ENCODE measurements around the gene TUBB4A.

Gene TUBB4A

GRCh38 chr19:6453951-6454565 lies 48.1 kb downstream of the TUBB4A start:
- Mint-ChIP-seq H3K9me3 (ENCODE audit: low read depth) (no peaks in the 10 kb centered on the region), H3K36me3 (peaks cover 27% of the 10 kb centered on the region), H3K4me1 (ENCODE audit: low read depth) (peaks cover 6% of the 10 kb centered on the region), H3K27me3 (no peaks in the 10 kb centered on the region), H3K27ac (no peak overlapping the region), H3K4me3 (no peak overlapping the region)

GRCh38 chr19:6452899-6453298 lies 49.2 kb downstream of the TUBB4A start:
- no peaks in the 10 kb centered on the region for H3K9me3 Mint-ChIP-seq (ENCODE audit: low read depth)
- H3K4me1 Mint-ChIP-seq (ENCODE audit: low read depth): no peaks in the 10 kb centered on the region
- H3K36me3 Mint-ChIP-seq: peaks cover 27% of the 10 kb centered on the region
- no peak overlapping the region for H3K4me3 Mint-ChIP-seq
- no peak overlapping the region for H3K27ac Mint-ChIP-seq
- H3K27me3 Mint-ChIP-seq: no peaks in the 10 kb centered on the region

- Mint-ChIP-seq H3K27ac (no peak overlapping the region), H3K27me3 (no peaks in the 10 kb centered on the region), H3K4me1 (ENCODE audit: low read depth) (no peaks in the 10 kb centered on the region), H3K36me3 (peaks cover 27% of the 10 kb centered on the region), H3K9me3 (ENCODE audit: low read depth) (no peaks in the 10 kb centered on the region), H3K4me3 (no peak overlapping the region)
These were observed 49.9 kb downstream of the TUBB4A start for GRCh38 chr19:6452223-6452614.

- Mint-ChIP-seq H3K4me3 (no peak overlapping the region), H3K4me1 (ENCODE audit: low read depth) (no peaks in the 10 kb centered on the region), H3K27me3 (no peaks in the 10 kb centered on the region), H3K36me3 (peaks cover 28% of the 10 kb centered on the region), H3K9me3 (ENCODE audit: low read depth) (no peaks in the 10 kb centered on the region), H3K27ac (no peak overlapping the region)
These were observed 50.4 kb downstream of the TUBB4A start for GRCh38 chr19:6451583-6452222.

GRCh38 chr19:6450166-6450565 lies 51.9 kb downstream of the TUBB4A start:
- Mint-ChIP-seq H3K36me3 (peaks cover 27% of the 10 kb centered on the region), H3K4me1 (ENCODE audit: low read depth) (no peaks in the 10 kb centered on the region), H3K27me3 (no peaks in the 10 kb centered on the region), H3K4me3 (no peak overlapping the region), H3K9me3 (ENCODE audit: low read depth) (no peaks in the 10 kb centered on the region), H3K27ac (no peak overlapping the region)

- no peaks in the 10 kb centered on the region for H3K9me3 Mint-ChIP-seq (ENCODE audit: low read depth)
- no peak overlapping the region for H3K4me3 Mint-ChIP-seq
- H3K27me3 Mint-ChIP-seq: no peaks in the 10 kb centered on the region
- H3K4me1 Mint-ChIP-seq (ENCODE audit: low read depth): no peaks in the 10 kb centered on the region
- no peak overlapping the region for H3K27ac Mint-ChIP-seq
- peaks cover 15% of the 10 kb centered on the region for H3K36me3 Mint-ChIP-seq
These were observed 54.1 kb downstream of the TUBB4A start for GRCh38 chr19:6448045-6448444.

- no peak overlapping the region for H3K4me3 Mint-ChIP-seq
- H3K27me3 Mint-ChIP-seq: no peaks in the 10 kb centered on the region
- H3K36me3 Mint-ChIP-seq: peaks cover 11% of the 10 kb centered on the region
- H3K9me3 Mint-ChIP-seq (ENCODE audit: low read depth): no peaks in the 10 kb centered on the region
- H3K4me1 Mint-ChIP-seq (ENCODE audit: low read depth): no peaks in the 10 kb centered on the region
- H3K27ac Mint-ChIP-seq: no peak overlapping the region
These were observed 55.7 kb downstream of the TUBB4A start for GRCh38 chr19:6446452-6446851.

Measured in activated naive CD8-positive, alpha-beta T cell (primary cell).